HG02970 (cell line): Measurements from ENCODE around the gene PCDHGC3.

ENCODE experiments used
- ATAC-seq: cut with Tn5 transposase; IDR thresholded peaks from one replicate; pipeline ENCODE4 v1.9.1; 2021; ENCODE audit warnings: mild to moderate bottlenecking, moderate library complexity, moderate number of reproducible peaks; ENCODE audit not compliant: unreplicated experiment, low FRiP score

Gene PCDHGC3

DNA sequence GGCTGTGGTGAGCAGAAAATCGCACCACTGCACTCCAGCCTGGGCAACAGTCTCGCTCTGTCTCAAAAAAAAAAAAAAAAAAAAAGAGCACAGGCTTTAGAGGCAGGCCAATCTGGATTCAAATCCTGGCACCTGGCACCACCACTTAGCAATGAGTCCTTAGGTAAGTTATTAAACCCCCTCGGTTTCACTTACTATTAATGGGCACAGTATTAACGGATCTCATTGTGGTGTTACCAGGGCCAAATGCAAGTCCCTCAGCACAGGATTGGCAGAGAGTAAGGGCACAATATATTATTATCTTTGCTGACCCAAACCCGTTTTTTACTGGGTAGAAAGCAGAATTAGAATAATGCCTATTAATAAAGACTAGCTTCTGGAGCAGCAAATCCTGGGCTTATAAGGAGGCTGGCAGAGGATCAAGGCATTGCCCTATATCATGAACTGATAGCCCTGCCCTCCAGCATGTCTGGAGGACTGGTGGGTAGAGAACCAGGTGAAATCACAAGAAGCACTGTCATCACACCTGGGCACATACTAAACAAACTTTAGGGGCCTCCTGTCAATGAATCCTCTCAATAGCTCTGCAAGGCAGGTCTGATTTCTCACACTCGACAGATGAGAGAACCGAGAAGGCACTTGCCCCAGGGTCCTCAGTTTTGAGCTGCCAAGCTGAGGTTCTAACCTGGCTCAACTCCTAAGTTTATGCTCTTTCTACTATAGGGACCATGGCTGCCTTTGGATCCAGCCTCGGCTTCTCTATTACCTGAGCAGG, 30.8 kb downstream of the PCDHGC3 start:
- ATAC-seq = no peak

GRCh38 chr5:141507387-141508091, 31.8 kb downstream of the PCDHGC3 start:
- ATAC-seq = no peak

- no peak for ATAC-seq
Observed at GRCh38 chr5:141508440-141508797, 32.7 kb downstream of the PCDHGC3 start.

DNA sequence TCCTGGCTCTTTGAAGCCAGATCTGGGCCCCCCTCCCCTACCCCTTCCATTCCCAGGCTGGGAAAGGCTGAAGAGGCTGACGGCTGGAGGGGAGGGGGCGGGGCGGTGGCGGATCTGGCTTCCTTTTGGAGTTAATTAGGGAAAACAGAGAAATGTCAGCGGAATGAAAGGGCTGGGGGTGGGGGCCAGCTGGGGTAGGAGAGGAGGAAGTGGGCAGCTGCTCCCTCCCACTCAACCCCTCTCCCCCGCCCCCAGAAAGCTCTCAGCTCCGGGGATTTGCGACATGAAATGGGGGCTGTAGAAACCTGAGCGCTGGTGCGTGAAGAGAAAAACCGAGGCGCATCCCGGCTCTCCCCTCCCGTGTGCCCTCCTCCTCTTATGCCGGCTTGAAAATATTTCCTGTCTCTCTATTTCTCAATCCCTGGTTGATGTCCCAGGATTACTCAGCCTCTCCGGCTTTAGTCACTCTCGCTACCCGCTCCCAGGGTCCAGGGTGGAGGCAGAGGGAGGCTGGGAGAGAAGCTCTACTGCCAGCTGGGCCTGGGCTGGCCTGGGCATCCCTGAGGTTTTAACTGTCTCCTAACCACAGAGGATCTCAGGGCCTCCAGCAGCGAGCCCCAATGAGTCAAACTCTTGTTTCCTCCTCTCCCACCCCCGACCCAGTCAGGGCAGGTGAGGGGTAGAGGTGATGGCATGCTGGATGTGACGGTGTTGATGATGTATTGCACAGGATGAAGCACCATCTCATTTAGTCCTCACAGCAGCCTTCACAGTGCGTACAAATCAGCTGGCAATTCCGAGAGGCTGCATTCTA, 33.2 kb downstream of the PCDHGC3 start:
- ATAC-seq = no peak

GRCh38 chr5:141510160-141510559, 34.4 kb downstream of the PCDHGC3 start:
- ATAC-seq = no peak

DNA sequence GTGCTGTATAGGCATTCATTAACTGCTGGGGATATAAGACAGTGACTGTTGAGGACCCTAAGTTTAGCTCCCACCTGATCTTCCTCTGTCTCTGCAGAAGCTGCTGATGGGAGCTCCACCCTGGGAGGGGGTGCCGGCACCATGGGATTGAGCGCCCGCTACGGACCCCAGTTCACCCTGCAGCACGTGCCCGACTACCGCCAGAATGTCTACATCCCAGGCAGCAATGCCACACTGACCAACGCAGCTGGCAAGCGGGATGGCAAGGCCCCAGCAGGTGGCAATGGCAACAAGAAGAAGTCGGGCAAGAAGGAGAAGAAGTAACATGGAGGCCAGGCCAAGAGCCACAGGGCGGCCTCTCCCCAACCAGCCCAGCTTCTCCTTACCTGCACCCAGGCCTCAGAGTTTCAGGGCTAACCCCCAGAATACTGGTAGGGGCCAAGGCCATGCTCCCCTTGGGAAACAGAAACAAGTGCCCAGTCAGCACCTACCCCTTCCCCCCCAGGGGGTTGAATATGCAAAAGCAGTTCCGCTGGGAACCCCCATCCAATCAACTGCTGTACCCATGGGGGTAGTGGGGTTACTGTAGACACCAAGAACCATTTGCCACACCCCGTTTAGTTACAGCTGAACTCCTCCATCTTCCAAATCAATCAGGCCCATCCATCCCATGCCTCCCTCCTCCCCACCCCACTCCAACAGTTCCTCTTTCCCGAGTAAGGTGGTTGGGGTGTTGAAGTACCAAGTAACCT, 35.3 kb downstream of the PCDHGC3 start:
- ATAC-seq = no peak

DNA sequence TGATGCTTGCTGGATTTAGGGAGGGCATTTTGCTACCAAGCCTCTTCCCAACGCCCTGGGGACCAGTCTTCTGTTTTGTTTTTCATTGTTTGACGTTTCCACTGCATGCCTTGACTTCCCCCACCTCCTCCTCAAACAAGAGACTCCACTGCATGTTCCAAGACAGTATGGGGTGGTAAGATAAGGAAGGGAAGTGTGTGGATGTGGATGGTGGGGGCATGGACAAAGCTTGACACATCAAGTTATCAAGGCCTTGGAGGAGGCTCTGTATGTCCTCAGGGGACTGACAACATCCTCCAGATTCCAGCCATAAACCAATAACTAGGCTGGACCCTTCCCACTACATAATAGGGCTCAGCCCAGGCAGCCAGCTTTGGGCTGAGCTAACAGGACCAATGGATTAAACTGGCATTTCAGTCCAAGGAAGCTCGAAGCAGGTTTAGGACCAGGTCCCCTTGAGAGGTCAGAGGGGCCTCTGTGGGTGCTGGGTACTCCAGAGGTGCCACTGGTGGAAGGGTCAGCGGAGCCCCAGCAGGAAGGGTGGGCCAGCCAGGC, 36.1 kb downstream of the PCDHGC3 start:
- no peak for ATAC-seq

DNA sequence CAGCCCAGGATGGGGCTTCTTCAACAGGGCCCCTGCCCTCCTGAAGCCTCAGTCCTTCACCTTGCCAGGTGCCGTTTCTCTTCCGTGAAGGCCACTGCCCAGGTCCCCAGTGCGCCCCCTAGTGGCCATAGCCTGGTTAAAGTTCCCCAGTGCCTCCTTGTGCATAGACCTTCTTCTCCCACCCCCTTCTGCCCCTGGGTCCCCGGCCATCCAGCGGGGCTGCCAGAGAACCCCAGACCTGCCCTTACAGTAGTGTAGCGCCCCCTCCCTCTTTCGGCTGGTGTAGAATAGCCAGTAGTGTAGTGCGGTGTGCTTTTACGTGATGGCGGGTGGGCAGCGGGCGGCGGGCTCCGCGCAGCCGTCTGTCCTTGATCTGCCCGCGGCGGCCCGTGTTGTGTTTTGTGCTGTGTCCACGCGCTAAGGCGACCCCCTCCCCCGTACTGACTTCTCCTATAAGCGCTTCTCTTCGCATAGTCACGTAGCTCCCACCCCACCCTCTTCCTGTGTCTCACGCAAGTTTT, 36.7 kb downstream of the PCDHGC3 start:
- no peak for ATAC-seq

DNA sequence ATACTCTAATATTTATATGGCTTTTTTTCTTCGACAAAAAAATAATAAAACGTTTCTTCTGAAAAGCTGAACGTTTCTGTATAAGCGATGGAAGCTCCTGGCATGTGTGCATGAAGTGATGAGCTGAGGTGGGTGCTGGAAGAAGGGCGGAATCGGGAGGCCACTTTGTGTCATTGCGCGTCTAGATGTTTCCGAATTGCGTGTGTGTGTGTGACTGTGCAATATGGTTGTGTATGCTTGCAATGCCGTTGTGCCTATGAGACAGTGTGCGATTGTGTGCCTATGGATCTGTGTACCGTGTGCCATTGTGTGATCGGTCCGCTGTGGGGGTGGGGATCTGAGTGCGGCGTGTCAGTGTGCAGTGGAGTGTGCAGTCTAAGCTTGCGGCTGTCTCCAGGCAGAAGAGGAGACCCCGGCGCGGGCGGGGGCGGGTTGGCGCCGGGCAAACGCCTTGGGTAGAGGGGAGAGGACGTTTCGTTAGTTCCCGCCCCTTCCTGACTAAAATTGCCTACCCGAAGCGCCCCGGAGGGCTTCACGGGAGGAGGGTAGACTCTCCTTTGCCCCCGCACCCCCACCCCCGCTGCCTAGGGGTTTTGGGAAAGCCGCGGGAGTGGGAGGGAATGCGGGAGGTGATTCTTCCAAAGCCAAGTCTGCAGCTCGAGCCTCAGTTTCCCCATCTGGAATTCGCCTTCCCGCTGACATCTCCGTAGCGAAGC, 37.3 kb downstream of the PCDHGC3 start:
- no peak for ATAC-seq

- no peak for ATAC-seq
Observed at GRCh38 chr5:141513627-141514329, 38.0 kb downstream of the PCDHGC3 start.

DNA sequence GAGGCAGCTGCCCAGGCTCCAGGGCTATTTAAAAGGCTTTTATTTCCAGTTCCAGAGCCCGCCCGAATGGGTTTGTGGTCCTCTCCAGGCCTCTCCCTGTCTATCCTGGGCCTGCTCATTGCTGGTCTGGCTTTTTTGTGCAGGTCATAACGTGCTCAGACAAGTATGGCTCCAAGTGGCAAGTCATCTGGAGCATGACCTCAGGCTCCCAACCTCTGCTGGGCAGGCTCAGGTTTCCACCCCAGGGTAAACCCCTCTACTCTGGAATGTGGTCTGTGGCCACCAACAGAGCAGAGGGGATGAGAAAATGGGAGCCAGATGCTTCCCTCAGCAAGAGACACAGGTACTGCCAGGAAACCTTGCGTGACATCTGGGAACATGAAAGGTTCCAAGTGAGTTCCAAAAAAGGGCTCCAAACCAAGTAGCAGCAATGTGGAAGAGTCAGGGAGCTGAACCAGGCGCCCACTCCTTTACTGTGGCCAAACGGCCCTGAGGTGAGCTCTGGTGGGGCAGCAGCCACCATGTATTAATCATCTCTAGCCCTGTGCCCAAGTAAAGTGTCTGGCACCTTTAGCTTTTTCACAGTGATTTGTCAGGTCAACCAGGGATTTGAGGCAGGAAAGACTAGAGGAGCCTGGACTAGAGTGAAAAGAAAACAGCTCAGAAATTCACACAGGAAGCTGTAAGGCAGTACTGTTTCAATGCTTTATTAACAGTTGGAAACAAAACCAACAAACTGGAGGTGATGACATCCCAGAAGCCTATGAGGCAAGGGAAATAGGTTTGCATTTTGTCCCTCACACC, 38.8 kb downstream of the PCDHGC3 start:
- ATAC-seq = no peak

GRCh38 chr5:141515141-141515540, 39.4 kb downstream of the PCDHGC3 start:
- ATAC-seq = no peak

GRCh38 chr5:141515946-141516671, 40.3 kb downstream of the PCDHGC3 start:
- no peak for ATAC-seq

- ATAC-seq = no peak
Observed at GRCh38 chr5:141516672-141517025, 40.9 kb downstream of the PCDHGC3 start.

- ATAC-seq = no peak
Observed at GRCh38 chr5:141517312-141517711, 41.5 kb downstream of the PCDHGC3 start.

DNA sequence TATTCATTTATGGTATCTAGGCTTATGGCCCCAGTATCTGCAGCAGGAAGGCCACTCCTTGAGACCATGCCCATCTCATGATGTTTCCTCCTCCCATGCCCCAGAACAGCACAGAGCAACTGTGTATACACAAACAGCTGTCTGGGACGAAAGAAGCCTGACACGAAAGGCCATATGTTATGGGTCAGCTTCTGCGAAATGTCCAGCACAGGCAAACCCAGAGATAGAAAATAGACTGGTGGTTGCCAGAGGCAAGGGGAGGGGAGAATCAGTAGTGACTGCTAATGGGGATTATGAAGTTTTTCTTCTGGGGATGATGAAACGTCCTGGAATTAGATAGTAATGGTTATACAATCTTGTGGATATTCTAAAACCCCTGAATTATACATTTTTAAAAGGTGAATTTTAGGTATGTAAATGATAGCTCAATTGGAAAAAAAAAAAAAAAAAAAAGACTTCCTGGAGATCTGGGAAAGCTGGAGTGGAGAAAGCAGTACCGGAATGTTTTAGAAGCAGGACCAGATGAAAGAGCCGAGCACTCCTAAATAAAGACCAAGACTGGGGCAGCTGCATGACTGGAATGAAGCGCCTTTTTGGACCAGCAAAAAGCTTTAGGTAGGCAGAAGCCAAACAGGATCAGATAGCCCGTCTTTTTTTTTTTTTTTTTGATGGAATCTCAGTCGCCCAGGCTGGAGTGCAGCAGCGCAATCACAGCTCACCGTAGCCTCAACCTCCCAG, 42.3 kb downstream of the PCDHGC3 start:
- ATAC-seq = no peak

DNA sequence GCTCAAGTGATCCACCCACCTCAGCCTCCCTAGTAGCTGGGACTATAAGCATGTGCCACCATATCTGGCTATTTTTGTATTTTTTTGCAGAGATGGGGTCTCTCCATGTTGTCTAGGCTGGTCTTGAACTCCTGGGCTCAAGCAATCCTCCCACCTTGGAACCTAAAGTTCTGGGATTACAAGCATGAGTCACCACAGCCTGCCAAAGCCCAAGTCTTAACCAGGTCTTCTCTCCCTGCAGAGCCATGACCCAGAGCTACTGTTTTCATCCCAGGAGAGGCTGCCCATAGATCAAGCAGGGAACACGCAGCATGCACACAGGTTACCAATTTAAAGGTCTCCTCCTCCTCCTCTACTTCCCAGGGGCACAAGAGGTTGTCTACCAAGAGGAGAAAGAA, 42.9 kb downstream of the PCDHGC3 start:
- no peak for ATAC-seq
